HepG2 (cell line): ENCODE results near the gene MED13. TPM values are rescaled to one million over a fixed set of nuclear protein-coding genes. Genes with fewer than 3 reads are reported as not detected.

Experiments
- NAIF1 ChIP-seq: sonication (generic); formaldehyde crosslinking; IDR thresholded peaks from 2 replicates; pipeline ENCODE4 v1.5.0; 2020; ENCODE audit warnings: mild to moderate bottlenecking, missing genetic modification reagents, borderline replicate concordance
- THYN1 ChIP-seq: sonication (generic); formaldehyde crosslinking; IDR thresholded peaks from 2 replicates; pipeline ENCODE4 v1.8.1; 2023; ENCODE audit warnings: low read depth, mild to moderate bottlenecking, moderate library complexity, missing genetic modification reagents, borderline replicate concordance
- ZNF263 ChIP-seq: sonication (generic); formaldehyde crosslinking; IDR thresholded peaks from 2 replicates; pipeline ENCODE4 v1.4.0; 2020; ENCODE audit warnings: missing genetic modification reagents
- ZNF792 ChIP-seq: IDR thresholded peaks from 2 replicates; pipeline ENCODE4 v1.6.1; 2016
- polyA plus RNA-seq, 8 experiments: library from polyadenylated mRNA; depleted of rRNA in 3 of 8; stranded (reverse) in 7 of 8; unstranded in 1 of 8; fragments of >200 nt; fragmentation: Illumina TruSeq in 4 of 8; extraction: Trizol in 4 of 8; gene quantifications; 2 replicates each; pipeline versions ENCODE4 v1.2.1 to v1.2.3, GENCODE V29; 2011 to 2016; ENCODE audit warnings: low read depth in 4 of 8, missing spikeins in 1 of 8, mixed read lengths in 1 of 8; ENCODE audit not compliant: insufficient read depth in 1 of 8
- total RNA-seq, 5 experiments: library from RNA; depleted of rRNA; stranded (reverse); fragments of >200 nt; fragmentation: Illumina TruSeq; extraction: Trizol; gene quantifications; 2 replicates each; pipeline ENCODE4 v1.2.3, GENCODE V29; 2016; ENCODE audit warnings: low read depth in 1 of 5
- TF ChIP-seq, protein P1 (sequence below): sonication (generic); formaldehyde crosslinking; IDR thresholded peaks from 2 replicates; pipeline ENCODE4 v1.4.0; 2020; ENCODE audit warnings: missing genetic modification reagents
- TF ChIP-seq, protein P2 (sequence below): sonication (generic); formaldehyde crosslinking; IDR thresholded peaks from 2 replicates; pipeline ENCODE4 v1.4.0; 2020; ENCODE audit warnings: missing genetic modification reagents, borderline replicate concordance
- TF ChIP-seq, protein P3 (sequence below): IDR thresholded peaks from 2 replicates; pipeline ENCODE4 v1.6.1; 2012; ENCODE audit warnings: inconsistent platforms
- TF ChIP-seq, protein P4 (sequence below): sonication (generic); formaldehyde crosslinking; IDR thresholded peaks from 2 replicates; pipeline ENCODE4 v1.8.1; 2023; ENCODE audit warnings: mild to moderate bottlenecking, missing genetic modification reagents, borderline replicate concordance
- TF ChIP-seq, protein P5 (sequence below): IDR thresholded peaks from 2 replicates; pipeline ENCODE4 v1.6.1; 2016; ENCODE audit warnings: missing biosample characterization, missing genetic modification reagents, low read depth
- TF ChIP-seq, protein P6 (sequence below), 2 experiments: sonication (generic) in 1 of 2; formaldehyde crosslinking in 1 of 2; IDR thresholded peaks; 2 replicates each; pipeline versions ENCODE4 v1.6.1 to v1.9.0; 2014 to 2022; ENCODE audit warnings: antibody characterized with exemption in 1 of 2, borderline replicate concordance in 1 of 2, inconsistent platforms in 1 of 2, low read depth in 1 of 2, missing genetic modification reagents in 1 of 2

Gene MED13
- total and polyA plus RNA-seq, 2 of the 13 experiments (the other 11 are each of a cell fraction or from before 2014, with no cell fraction given) = 27.4 to 69.1 TPM

DNA sequence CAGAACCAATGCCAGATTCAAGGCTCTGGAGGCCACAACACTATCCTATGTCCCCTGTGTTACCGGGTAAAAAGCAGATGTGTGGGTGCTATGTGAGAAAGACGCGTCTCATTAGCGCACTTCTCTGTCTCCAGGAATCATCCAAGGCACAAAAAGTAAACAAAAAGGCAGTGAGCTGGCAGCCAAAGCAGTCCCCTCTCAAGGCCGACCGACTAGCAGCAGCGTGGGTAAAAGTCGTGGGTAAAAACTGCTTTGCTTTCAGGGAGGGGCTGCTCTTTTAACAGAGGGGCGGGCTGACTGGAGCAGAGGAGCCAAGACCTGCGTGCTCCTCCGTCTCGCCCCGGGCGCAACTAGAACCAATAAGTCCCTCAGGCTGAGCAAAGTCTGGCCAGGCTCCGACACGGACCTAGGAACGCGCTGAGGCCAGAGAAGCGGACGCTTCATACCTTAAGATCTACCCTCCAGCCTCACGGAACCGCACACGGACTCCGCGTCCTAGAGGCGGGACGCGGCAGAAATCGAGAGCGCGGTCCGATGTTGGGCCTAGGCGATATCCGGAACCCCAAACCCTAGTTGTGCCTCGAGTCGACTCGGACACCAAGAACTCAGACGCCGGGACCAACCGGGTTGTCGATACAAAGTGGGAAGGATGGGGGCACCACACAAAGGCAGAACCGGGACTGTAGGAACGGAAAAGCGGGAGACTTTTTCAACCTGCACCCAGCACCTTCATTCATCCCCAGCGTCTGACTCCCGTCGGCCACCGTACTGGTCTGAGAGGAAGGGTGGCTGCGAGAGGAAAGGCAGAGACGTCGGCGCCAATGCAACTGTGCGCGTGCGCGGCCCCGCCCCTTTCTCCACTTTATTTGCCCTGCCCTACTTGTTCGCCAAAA, 137.6 kb downstream of the MED13 start, which contains the start of gene INTS2 (continued):
- TF ChIP-seq THYN1 (CRISPR knock-in tag) (peak; percentile 44; the same call in 1 of the 2 replicates), ZNF792 (CRISPR knock-in tag) (peak; percentile 65; the same call in 1 of the 2 replicates), ZNF263 (CRISPR knock-in tag) (peak; percentile 68), NAIF1 (CRISPR knock-in tag) (no peak; the same call in 1 of the 2 replicates)
- TF ChIP-seq, protein P1, sequence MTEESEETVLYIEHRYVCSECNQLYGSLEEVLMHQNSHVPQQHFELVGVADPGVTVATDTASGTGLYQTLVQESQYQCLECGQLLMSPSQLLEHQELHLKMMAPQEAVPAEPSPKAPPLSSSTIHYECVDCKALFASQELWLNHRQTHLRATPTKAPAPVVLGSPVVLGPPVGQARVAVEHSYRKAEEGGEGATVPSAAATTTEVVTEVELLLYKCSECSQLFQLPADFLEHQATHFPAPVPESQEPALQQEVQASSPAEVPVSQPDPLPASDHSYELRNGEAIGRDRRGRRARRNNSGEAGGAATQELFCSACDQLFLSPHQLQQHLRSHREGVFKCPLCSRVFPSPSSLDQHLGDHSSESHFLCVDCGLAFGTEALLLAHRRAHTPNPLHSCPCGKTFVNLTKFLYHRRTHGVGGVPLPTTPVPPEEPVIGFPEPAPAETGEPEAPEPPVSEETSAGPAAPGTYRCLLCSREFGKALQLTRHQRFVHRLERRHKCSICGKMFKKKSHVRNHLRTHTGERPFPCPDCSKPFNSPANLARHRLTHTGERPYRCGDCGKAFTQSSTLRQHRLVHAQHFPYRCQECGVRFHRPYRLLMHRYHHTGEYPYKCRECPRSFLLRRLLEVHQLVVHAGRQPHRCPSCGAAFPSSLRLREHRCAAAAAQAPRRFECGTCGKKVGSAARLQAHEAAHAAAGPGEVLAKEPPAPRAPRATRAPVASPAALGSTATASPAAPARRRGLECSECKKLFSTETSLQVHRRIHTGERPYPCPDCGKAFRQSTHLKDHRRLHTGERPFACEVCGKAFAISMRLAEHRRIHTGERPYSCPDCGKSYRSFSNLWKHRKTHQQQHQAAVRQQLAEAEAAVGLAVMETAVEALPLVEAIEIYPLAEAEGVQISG (CRISPR knock-in tag) = peak; percentile 90
- TF ChIP-seq, protein P2, sequence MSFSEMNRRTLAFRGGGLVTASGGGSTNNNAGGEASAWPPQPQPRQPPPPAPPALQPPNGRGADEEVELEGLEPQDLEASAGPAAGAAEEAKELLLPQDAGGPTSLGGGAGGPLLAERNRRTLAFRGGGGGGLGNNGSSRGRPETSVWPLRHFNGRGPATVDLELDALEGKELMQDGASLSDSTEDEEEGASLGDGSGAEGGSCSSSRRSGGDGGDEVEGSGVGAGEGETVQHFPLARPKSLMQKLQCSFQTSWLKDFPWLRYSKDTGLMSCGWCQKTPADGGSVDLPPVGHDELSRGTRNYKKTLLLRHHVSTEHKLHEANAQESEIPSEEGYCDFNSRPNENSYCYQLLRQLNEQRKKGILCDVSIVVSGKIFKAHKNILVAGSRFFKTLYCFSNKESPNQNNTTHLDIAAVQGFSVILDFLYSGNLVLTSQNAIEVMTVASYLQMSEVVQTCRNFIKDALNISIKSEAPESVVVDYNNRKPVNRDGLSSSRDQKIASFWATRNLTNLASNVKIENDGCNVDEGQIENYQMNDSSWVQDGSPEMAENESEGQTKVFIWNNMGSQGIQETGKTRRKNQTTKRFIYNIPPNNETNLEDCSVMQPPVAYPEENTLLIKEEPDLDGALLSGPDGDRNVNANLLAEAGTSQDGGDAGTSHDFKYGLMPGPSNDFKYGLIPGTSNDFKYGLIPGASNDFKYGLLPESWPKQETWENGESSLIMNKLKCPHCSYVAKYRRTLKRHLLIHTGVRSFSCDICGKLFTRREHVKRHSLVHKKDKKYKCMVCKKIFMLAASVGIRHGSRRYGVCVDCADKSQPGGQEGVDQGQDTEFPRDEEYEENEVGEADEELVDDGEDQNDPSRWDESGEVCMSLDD (CRISPR knock-in tag) = peak; percentile 92
- TF ChIP-seq, protein P3, sequence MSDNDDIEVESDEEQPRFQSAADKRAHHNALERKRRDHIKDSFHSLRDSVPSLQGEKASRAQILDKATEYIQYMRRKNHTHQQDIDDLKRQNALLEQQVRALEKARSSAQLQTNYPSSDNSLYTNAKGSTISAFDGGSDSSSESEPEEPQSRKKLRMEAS = peak; percentile 49; the same call in 1 of the 2 replicates
- TF ChIP-seq, protein P4, sequence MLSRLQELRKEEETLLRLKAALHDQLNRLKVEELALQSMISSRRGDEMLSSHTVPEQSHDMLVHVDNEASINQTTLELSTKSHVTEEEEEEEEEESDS (CRISPR knock-in tag) = peak; percentile 82
- TF ChIP-seq, protein P5, sequence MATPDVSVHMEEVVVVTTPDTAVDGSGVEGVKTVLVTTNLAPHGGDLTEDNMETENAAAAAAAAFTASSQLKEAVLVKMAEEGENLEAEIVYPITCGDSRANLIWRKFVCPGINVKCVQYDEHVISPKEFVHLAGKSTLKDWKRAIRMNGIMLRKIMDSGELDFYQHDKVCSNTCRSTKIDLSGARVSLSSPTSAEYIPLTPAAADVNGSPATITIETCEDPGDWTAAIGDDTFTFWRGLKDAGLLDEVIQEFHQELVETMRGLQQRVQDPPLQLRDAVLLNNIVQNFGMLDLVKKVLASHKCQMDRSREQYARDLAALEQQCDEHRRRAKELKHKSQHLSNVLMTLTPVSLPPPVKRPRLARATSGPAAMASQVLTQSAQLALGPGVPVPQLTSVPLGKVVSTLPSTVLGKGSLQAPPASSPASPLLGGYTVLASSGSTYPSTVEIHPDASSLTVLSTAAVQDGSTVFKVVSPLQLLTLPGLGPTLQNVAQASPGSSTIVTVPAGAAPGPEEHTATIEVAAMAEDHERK (CRISPR knock-in tag) = no peak
- TF ChIP-seq, protein P6, sequence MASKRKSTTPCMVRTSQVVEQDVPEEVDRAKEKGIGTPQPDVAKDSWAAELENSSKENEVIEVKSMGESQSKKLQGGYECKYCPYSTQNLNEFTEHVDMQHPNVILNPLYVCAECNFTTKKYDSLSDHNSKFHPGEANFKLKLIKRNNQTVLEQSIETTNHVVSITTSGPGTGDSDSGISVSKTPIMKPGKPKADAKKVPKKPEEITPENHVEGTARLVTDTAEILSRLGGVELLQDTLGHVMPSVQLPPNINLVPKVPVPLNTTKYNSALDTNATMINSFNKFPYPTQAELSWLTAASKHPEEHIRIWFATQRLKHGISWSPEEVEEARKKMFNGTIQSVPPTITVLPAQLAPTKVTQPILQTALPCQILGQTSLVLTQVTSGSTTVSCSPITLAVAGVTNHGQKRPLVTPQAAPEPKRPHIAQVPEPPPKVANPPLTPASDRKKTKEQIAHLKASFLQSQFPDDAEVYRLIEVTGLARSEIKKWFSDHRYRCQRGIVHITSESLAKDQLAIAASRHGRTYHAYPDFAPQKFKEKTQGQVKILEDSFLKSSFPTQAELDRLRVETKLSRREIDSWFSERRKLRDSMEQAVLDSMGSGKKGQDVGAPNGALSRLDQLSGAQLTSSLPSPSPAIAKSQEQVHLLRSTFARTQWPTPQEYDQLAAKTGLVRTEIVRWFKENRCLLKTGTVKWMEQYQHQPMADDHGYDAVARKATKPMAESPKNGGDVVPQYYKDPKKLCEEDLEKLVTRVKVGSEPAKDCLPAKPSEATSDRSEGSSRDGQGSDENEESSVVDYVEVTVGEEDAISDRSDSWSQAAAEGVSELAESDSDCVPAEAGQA (IDR thresholded peaks at IDR 0.05; ENCODE audit: low read depth) = no peak
- TF ChIP-seq, protein P6 (CRISPR knock-in tag; IDR thresholded peaks at IDR 0.05; ENCODE audit: borderline replicate concordance) = no peak
